Frontal cortex (tissue), 4 donors: Measurements from ENCODE around the gene PSME4. TPM values are rescaled to one million over a fixed set of nuclear protein-coding genes. Genes with fewer than 3 reads are reported as not detected.
"Not testable (repeated sequence)": the region's sequence is repeated elsewhere in the genome, so short reads cannot be mapped to it uniquely, and the experiment has no call there.

Source experiments
- DNase-seq, 2 donors: peaks; one replicate each; pipeline ENCODE4 v3.0.0; 2012; ENCODE audit warnings: low spot score in 2 of 2
- FAIRE-seq: peaks from 2 replicates; lab custom pipeline; 2012; peaks lifted over from hg19 to GRCh38; lab: Jason Lieb, UNC
- total RNA-seq: library from RNA; depleted of rRNA; stranded (reverse); fragments of >200 nt; gene quantifications from one replicate; pipeline ENCODE4 v1.2.3, GENCODE V29; 2014
- donor health status: control.
- donor health status: control.
- donor health status: control.

Gene PSME4
- total RNA-seq, 1 donor from 2014 or later: 31.8 TPM

GRCh38 chr2:53969285-53969967 lies 1.4 kb downstream of the PSME4 start:
- FAIRE-seq: no peak

GRCh38 chr2:53964987-53965687 lies 5.7 kb downstream of the PSME4 start:
- FAIRE-seq (no peak), DNase-seq (no peak)

More at GRCh38 chr2:53969285-53969967, 1.4 kb downstream of the PSME4 start:
- DNase-seq: peak in 1 of 2 donors; percentile 37

GRCh38 chr2:53964257-53964952 lies 6.4 kb downstream of the PSME4 start:
- FAIRE-seq (no peak), DNase-seq (no peak)

DNA sequence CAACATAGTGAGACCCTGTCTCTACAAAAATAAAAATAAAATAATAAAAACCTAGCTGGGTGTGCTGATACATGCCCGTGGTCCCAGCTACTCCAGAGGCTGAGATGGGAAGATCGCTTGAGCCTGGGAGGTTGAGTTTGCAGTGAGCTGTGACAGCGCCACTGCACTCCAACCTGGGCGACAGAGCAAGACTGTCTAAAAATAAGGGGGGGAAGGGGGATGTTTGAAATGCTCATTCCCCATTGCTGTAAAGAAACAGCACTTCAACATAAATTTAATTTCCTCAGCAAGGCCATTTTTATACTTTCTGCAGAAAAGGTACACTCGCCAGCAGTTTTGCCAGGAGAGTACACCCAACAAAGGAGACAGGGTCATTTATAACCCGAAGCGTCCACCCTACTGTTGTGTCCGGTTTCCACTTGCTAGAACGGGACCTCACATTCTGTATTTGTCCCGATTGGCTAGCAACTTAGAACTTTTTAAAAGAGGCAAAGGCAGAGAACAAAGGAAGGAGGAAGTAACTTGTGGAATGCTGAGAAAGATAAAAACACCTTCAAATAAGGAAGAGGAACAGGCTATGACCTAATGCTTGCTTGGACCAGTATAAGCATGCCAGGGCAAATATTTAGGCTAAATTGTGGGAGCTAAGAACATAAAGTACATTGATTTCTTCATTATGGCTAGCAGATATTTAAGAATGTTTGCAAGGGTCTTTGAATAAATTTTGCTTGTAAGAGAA lies 9.1 kb downstream of the PSME4 start:
- not testable (repeated sequence) for FAIRE-seq

DNA sequence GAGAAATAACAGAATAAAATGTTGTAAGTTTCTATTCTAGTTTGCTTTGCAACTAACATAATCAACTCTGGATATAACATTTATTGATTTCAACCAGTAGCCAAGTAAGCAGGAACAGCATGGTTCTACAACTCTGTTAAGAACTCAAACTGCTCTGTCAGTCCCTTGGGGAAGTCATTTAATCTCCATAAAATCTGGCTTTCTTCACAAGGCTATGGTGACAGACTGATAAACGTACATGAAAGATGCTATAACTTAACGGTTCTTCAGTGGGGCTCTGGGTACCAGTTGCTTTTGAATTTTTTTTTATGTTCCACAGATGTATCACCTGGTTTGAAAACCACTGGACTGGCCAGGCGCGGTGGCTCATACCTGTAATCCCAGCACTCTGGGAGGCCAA lies 10.3 kb downstream of the PSME4 start:
- FAIRE-seq (no peak), DNase-seq (no peak)

More for the DNA sequence above, 9.1 kb downstream of the PSME4 start:
- not testable (repeated sequence) for DNase-seq

DNA sequence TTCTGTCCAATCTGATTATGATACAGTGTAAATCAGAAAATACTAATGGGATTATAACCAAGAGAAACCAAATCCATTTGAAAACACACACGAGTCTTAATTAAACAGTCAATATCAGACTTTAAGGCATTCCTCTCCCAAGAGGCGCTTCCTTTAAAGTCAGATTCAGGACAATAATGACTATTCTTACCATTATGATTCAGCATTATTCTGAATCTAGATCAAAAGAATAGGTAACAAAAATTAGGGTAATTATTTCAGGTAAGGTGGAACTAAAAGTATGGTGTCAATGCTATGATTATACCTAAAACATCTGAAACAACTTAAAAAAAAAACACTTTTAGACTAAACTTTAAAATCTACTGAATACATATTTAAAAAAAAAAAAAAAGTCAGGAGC lies 12.3 kb downstream of the PSME4 start:
- no peak for FAIRE-seq

GRCh38 chr2:53952519-53952918 lies 18.3 kb downstream of the PSME4 start:
- DNase-seq: no peak
- FAIRE-seq: no peak

More for the DNA sequence above, 12.3 kb downstream of the PSME4 start:
- DNase-seq: no peak

DNA sequence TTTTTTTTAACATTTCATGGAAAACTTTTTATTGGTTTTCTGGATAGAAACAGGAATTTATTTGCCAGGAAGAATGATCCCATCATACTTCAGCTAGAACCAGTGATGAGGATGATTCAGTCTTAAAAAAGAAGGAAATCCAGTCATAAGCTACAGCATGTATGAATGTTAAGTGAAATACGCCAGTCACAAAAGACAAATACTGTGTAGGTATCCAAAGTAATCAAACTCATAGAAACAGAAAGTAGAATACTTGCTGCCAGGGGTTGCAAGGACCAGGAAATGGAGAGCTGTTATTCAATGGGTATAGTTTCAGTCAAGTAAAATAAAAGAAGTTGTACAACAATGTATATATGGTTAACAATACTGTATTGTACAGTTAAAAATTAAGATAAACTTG lies 21.3 kb downstream of the PSME4 start:
- no peak for FAIRE-seq

DNA sequence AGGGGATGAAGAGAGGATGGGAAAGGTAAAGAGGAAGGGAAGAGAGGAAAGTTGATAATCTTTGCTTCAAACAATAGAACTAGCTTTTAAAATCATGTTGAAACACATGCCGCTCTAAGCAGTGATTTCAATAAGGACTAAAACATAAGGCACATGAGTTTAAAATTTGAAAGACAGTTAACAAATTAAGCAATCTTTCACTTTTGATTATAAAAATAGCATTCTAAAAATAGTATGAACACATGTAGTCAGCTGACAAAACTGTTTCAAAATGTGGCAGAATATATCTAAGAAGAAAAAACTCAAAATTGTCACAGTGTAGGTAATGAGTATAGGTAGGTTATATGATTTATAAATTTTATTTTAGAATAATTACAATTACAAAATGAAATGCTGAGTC lies 25.3 kb downstream of the PSME4 start:
- no peak for FAIRE-seq
- no peak for DNase-seq

More for the DNA sequence above, 21.3 kb downstream of the PSME4 start:
- no peak for DNase-seq

- DNase-seq: no peak
- FAIRE-seq: no peak
These were observed 26.3 kb downstream of the PSME4 start for GRCh38 chr2:53944542-53944941.

- DNase-seq (no peak), FAIRE-seq (no peak)
These were observed 28.5 kb downstream of the PSME4 start for GRCh38 chr2:53942280-53942679.

DNA sequence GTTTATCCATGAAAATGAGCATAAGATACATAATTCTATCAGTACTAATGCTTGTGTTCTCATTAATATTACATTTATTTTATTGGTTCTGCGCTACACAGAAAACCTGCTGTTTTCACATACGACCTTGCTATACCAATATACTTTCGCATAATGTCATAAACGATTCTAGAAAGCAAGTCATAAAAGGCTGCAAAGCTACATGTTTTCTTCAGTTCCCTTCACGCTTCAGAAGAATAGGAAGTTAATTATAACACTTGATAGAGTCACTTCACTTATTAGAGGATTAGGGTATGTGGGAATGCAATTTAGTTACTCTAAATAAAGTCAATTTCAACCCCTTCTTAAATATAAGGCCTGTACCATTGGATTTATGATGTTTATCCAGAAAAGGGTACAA lies 29.0 kb downstream of the PSME4 start:
- FAIRE-seq (no peak), DNase-seq (no peak)

DNA sequence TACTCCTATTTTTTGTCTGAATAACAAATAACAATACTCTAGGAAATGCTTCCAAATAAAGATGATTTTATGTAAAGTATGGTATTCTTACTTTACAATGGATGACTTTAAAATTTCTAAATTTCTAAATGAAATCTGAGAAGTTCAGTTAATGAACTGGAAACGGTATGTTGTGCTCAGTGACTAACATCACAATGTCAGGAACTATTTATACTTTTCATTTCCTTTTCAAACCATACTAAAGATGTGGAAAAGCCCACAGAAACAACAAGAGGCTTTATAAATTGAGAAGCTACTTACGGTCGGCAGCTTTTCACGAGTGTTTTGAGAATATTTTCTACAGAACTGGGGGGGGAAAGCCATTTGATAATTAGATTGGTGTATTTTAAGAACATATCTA lies 31.1 kb downstream of the PSME4 start:
- DNase-seq (no peak), FAIRE-seq (no peak)

GRCh38 chr2:53938904-53939303 lies 31.9 kb downstream of the PSME4 start:
- DNase-seq (no peak), FAIRE-seq (no peak)

DNA sequence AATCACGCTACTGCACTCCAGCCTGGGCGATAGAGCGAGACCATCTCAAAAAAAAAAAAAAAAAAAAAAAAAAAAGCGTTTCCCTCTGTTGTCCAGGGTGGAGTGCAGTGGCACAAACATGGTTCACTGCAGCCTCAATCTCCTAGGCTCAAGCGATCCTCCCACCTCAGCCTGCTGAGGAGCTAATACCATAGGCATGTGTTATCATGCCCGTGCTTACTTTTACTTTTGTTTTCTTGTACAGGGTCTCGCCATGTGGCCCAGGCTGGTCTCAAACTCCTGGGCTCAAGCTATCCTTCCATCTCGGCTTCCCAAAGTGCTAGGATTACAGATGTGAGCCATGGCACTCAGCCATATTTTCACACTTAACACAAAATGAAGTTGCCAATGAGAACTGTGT lies 37.5 kb downstream of the PSME4 start:
- no peak for DNase-seq
- no peak for FAIRE-seq

DNA sequence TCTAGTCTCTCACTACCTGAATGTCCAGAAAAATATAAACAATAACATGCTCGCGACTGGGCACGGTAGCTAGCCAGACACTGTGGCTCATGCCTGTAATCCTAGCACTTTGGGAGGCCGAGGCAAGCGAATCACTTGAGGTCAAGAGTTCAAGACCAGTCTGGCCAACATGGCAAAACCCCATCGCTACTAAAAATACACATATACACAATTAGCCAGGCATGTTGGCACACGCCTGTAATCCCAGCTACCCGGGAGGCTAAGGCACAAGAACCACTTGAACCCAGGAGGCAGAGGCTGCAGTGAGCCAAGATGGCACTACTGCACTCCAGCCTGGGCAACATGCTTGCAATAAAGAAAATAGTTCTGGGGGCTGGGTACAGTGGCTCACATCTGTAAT lies 44.5 kb downstream of the PSME4 start:
- not testable (repeated sequence) for DNase-seq, FAIRE-seq

- FAIRE-seq (no peak), DNase-seq (peak in 1 of 2 donors; percentile 5)
These were observed 57.1 kb downstream of the PSME4 start for GRCh38 chr2:53913721-53914120.

DNA sequence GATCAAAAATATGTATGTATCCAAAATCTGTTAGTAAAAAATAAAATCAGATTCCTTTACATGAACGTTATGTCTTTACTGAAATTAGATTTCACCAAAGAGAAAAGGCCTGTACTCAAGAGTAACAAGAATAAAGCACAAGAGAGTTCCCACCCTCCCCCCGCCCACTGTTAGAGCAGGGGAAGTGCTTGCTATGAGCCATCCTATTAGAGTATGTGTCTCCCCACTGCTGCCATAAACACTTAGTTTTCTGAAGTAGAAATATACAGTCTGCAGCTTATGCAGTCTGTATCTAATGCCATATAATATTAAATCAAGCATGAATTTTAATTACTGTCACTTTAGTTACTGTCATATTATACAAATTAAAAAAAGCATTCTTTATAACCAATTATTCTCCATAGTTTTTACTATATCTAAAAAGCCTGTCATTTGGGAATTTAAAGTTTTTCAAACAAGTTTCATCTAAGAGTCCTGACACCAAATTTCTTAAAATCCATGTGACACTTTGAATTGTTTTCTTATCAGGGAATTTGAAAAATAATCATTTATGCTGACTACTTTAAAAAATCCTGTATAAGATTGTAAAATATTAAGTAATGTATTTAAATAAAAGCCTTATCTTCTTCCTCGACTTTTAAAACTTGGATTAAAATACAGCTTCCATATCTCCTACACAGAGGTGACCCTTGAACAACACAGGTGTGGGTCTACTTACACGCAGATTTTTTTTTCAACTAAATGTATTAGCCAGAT lies 59.2 kb downstream of the PSME4 start:
- no peak for DNase-seq
- FAIRE-seq: peak; percentile 24

GRCh38 chr2:53907582-53907981 lies 63.2 kb downstream of the PSME4 start:
- DNase-seq (no peak), FAIRE-seq (no peak)
